Islet precursor cell (in vitro differentiated cells): ENCODE data around the gene LTC4S.

Source experiments
- DNase-seq: peaks from one replicate; pipeline ENCODE4 v3.0.0-alpha.2; 2018

Gene LTC4S

DNA sequence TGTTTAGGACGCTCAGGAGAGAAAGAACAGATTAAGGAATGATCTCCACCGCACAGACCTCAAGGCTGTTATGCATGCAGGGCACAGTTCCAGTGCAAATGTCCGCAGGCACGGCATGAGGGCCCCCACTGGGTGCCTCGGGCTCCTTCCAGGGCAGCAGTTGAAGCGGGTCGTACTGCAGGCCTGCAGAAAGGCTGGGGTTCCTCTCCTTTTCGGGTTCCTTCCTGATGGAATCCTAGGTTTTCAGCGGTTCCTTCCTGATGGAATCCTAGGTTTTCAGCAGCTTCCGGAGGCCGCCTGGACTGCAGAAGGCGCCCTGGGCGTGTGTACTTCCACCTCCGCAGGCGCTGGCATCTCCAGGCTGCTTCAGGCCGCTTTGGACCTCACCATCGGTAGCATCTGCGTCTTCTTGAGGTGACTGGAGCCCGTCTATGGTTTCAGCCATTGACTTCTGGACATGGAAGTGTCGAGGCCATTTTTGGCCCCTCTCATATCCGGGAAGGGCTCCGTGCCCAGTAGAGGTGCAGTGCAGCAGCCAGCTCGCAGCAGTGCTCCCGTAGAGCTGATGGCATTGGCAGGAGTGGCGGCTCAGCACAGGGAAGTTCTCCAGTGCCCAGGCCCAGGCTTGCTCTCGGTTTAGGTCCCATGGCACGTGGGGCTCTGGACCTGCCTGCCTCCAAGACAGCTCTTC, 18.5 kb downstream of the LTC4S start:
- no peak for DNase-seq

DNA sequence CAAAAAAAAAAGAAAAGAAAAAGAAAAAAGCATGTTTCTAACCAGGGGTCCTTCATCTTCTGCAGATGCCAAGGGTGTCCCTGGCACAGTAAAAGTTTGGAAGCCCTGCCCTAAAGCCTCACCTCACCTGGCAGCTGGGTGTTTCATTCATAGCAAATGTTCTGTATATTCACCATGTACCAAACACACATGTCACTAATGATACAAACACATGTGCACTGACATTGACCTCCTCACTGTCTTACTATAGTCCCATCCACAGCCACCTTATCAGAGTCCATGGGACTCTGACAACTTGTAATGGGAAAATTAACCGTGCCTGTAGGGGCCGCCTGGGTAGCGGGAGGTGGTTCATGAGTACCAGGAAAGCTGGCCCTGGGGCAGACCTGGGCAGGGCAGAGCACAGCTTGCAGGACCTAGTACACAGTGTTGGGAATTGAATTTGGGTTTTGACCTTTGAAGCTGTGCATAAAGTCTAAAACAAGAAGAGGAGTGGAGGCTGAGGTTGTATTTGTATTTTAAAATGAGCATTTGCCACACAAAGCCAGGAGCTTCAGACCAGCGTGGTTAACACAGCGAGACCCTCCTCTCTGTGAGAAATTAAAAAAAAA, 19.3 kb downstream of the LTC4S start:
- DNase-seq, result no peak

DNA sequence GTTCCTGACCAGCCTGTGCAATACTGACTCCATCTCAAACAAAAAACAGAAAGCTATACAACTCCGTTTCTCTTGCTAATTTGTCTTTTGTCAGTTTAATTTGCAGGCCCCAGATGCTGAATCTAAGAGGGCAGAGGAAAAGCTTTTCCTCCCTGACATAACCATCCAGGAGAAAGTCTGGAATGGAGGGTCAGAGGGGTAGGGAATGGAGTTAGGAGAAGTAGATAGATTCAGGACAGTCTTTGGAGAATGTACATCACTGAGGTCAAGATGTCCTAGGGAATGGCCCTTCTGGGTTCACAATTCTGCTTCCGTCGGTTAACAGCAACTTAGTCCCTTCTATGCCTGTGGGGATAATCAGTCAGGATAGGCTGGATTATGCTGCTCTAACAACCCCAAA, 20.3 kb downstream of the LTC4S start:
- DNase-seq, result no peak

DNA sequence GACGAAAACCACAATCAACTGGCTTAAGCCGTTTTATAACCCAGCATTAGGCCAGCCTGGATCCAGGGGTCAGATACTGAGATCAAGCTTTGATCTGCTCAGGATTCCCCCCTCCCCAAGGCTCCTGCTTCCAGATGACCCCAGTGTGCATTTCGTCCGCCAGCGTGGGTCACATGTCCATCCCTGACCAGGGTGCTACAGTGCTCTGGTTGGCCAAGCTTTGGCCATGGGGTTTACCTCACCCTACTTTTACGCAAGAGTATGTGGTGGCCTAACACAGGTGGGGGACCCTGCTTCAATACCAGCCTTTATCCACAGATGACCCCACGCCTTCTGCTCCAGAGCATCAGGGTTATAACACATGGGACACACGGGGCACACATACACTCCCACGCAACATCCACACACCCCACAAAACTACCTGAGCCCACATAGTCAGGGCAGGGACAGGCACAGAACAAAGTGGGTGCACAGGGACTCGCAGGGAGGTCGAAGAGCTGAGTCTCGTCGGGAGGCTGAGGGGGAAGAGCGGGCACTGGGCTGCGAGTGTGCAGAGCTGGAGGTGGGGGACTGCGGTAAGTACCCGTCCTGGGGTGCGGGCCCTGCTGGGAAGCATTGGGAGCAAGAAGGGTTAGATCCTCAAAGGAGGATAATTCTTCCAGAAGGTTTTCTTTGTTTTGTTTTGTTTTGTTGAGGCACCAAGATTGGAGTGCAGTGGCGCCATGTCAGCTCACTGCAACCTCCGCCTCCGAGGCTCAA, 21.9 kb downstream of the LTC4S start:
- no peak for DNase-seq

DNA sequence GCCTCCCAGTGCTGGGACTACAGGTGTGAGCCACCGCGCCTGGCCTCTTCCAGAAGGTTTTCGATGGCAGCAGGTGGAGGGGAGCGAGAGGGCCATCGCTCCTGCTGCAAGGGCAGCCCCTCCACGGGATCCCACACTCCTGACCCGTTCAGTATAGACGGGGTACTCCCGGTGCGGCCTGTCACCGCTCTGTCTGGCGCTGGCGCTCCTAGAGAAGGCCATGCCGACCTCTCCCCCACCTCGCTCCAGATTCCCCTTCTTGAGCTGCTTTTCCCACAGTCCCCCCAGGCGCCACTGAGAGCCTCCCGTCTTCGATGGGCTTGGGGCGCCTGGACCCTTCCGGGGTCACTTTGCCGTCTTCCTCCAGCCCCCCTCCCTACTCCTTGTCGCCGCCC, 22.6 kb downstream of the LTC4S start:
- DNase-seq, result no peak

DNA sequence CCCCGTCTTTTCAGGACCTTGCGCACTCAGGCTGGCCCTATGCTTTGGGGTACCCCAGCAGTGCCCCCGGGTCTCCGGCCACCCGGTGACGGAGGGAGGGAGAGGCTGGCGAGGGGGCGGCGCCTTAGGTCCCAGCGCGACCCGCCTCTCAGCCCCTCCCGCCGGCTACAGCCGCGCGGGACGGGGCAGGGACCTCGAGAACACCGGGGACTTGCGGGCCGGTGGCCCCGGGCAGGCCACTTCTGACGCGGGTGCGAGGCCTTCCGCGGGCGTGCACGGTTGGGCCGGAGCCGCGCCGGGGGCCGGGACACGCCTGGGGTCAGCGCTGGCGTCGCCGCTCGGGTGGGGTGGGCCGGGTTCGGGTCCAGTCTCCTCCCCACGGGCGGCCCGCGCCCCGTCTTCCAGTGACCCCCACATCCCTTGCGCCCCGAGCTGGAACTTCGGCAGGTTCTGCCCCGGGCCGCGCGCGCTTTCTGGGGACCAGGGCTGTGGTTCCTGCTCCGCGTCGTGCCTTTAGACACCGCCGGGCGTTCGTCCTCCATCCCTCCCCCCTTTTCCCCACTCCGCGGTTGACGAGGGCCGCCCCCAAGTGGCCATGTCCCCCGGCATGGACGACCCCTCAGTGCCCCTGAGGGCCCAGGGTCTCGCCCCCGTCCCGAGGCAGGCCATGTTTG, 23.1 kb downstream of the LTC4S start:
- DNase-seq, result no peak

DNA sequence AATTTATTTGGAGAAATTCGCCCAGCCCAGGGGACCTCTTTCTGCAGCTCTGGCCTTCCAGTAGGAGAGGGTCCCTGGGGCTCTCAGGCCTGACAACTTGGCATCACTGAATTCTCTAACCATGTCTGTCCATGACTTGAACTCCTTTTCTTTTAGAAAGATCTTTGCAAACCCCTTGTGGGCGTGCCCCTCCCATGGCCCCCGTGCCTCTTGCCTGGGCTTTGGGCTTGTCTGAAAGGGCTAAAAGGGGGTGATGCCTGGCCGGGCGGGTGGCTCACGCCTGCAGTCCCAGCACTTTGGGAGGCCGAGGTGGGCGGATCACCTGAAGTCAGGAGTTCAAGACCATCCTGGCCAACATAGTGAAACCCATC, 23.7 kb downstream of the LTC4S start:
- no peak for DNase-seq

DNA sequence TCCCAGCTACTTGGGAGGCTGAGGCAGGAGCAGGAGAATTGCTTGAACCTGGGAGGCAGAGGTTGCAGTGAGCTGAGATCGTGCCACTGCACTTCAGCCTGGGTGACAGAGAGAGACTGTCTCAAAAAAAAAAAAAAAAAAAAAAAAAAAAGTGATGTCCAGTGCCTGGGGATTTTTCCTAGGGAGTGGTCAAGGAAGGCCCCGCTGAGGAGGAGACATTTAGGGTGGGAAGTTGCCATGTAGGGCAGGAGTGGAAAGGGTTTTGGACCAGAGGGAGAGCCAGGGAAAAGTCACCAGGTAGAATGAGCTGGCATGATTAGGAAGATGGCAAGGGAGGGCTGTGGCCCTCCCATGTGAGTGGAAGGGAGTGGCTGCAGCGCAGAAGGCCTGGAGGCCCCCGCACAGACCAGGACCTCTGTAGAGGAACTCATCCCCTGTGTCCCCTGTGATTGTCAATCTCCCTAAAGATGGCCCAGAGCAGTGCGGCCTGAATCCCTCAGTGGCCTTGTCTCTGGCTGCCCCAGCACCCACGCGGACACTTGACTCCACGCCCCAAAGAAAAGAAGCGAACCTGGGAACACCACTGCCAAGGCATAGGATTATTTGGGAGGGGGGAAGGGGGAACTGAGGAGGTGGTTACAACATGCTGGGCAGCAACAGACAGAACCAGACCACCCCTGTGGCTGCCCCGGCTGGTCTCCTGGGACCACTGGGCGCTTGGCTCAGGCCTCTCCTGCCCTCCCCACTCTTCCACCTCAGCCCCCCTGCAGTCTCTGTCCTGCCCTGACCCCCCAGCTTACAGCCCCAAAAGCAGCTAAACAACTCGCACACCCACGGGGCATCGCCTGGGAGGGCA, 24.3 kb downstream of the LTC4S start:
- DNase-seq, result no peak

DNA sequence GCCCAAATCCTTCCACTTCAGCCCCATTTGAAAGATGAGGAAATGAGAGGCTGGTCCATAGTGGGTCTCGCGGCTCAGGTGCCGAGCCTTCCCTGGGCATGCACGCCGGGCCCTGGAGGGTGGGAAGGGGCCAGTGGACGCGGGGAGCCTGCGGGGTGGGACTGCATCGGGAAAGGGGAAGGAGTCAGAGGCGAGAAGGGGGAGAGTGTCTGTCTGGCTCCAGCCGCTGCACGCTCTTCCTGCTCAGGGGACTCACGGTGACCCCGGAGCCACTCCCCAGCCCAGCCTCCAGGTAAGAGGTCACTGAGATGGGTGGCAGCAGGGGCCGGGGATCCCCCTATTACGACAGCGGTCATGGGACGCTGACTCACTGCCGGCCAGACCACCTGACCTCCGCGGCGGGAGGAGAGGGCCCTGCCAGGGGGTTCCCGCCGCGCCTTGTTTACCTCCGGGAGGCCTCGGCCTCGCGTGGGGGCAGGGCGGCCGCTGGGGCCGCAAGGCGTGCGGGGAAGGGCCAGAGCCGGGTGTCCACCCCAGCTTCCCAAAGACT, 25.0 kb downstream of the LTC4S start:
- peak; percentile 96 for DNase-seq

DNA sequence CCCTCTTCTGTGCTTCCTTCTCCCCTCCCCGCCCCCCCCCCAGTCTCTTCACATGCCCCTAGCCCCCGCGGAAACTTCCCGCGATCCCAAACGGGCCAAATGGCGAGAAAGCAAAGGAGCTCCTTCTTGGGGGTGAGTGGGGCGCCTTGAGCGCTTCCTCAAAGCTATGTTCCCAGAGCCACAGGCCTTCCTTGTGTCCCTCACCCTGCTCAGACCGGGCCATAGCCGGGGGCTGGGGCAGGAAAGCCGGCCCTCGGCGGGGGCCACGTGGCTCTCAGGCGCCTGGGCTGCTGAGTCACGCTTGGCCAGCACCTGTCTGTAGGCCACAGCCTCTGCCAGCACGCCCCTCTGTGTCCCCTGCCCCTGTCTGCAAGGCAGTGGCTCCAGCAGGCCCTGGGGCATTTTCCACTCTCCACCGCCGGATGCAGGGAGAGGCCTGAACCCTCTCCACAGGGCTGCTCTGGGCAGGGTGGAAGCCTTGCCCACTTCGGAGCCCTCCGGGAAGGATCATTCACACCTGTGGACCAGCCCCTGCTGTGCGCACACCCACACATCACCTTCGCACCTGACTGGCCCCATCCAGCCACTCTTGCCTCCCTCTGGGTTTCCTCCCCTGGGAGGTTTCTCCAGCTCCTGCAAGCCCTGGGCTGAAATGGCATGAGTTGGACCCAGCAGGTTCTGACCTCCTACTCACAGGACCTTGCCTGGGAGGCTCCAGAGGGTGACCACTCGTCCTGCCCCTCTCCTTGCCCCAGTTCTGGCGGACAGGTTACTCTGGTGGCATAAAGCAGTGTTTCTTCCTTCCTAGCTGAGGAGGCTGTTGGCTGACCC, 25.7 kb downstream of the LTC4S start:
- DNase-seq, result peak; percentile 98

DNA sequence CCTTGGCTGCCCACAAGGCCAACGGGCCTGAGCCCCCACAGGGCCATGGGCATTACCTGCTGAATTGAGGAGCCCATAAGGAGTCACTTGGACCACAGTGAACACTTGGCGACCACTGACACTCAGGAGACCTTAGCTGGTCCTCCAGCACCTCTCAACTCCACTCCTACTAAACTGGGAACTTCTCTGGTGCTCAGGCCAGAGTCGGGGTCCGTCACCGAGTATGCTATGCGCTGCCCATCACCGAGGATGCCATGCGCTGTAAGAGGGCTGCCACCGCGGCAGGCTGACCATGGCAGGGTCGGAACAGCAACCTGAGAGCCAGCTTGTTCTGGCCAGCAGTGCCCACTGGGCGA, 26.3 kb downstream of the LTC4S start:
- DNase-seq, result no peak

DNA sequence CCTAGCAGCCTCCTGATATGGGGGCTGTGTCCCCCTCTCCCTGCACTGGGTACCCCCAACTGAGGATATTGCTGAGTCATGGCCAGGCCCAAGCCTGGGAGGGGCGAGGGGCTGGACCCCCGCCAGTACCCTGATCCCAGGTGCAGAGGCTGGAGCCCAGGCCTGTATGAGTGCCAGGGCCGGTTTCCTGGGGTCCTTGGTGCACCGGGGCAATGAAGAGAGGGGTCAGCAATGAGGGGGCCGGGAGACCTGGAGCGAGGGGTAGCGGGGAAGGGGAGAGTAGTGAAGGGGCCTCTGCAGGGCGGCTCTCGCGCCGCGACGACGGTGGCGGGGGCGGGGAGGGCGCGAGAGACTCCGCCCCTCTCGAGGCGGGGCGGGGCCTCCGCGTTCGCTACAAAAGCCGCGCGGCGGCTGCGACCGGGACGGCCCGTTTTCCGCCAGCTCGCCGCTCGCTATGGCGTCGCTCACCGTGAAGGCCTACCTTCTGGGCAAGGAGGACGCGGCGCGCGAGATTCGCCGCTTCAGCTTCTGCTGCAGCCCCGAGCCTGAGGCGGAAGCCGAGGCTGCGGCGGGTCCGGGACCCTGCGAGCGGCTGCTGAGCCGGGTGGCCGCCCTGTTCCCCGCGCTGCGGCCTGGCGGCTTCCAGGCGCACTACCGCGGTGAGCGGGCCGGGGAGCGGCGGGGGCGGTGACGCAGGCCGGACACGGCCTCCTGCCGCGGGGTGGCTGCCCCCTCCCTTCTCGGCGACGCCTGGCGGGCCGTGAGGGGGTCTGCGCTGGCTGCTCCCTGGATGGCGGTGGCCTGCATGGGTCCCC, 26.9 kb downstream of the LTC4S start, which contains the start of gene SQSTM1:
Gene SQSTM1 (plus strand): TSS at position 423 of the 815 bp plus-strand sequence. CDS start 32 bp downstream, at position 455.
- peak; percentile 83 for DNase-seq

DNA sequence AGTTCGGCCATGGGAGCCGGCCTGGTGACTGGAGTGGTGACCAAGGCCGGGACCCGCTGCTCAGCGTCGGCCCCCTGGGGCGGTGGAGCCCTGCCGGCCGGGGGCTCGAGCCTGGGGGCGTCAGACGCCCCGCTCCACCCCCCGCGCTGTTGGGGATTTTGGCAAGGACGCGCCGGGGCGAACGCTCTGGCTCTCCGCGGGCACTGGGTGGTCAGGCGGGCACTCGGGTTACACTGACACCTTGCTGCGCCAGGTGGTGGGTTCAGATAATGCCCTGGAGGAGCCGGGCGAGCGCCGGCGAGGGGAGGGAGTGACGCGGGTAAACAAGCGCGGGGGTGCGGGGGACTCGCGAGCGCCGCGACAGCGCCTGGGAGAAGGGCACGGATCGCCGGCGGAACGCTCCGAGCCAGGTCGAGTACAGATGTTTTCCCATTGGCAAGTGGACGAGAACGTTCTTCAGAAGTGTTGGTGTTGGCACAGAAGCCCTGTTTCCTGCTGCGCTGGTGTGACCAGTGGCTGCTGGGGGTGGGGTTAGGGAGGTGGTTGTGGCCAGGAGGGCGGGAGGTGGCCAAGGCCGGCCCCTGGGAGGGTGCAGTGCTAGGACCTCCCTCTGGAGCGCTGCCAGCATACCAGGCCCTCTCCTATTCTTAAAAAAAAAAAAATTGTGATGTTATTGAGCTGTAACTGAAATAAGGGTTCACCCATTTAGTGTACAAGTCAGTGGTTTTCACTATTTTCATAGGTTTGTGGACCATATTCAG, 27.7 kb downstream of the LTC4S start:
- DNase-seq, result peak; percentile 94

DNA sequence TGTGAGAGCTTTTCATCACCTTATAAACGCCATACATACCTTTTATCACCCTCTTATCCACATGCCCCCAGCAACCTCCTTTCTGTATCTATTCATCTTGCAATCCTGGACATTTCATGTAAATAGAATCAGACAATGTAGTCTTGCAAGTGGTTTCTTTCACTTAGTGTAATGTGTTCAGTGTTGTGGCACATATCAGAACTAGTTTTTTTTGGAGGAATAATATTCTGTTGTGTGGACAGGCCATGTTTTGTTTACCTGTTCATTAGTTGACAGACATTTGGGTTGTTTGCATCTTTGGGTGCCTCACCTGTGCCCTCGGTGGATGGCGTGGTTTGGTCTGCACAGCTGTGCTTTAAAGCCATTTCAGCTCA, 28.3 kb downstream of the LTC4S start:
- DNase-seq, result no peak

DNA sequence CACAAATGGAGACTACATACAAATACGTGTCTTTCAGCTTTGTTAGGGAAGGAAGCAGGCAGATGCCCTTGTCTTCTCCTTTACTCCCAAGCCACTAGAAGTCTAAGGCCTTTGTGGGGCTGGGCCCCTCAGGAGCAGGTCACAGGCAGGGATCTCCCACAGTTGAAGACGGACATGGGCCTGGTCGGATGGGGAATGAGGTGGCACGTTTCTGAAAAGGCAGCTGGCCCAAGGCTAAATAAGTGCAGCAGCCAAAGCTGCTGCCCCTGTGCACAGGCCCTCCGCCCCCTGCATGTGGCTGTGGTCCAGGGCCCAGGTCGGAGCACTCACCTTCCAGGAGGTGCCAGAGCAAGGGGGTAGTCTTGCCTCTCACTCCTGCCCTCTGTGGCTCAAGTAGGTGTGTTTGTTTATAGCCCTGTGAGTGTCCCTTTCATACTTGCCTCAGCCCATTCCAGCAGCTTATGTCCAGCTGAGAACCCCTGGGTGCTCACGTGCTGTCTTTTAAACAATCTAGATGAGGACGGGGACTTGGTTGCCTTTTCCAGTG, 28.7 kb downstream of the LTC4S start:
- no peak for DNase-seq

DNA sequence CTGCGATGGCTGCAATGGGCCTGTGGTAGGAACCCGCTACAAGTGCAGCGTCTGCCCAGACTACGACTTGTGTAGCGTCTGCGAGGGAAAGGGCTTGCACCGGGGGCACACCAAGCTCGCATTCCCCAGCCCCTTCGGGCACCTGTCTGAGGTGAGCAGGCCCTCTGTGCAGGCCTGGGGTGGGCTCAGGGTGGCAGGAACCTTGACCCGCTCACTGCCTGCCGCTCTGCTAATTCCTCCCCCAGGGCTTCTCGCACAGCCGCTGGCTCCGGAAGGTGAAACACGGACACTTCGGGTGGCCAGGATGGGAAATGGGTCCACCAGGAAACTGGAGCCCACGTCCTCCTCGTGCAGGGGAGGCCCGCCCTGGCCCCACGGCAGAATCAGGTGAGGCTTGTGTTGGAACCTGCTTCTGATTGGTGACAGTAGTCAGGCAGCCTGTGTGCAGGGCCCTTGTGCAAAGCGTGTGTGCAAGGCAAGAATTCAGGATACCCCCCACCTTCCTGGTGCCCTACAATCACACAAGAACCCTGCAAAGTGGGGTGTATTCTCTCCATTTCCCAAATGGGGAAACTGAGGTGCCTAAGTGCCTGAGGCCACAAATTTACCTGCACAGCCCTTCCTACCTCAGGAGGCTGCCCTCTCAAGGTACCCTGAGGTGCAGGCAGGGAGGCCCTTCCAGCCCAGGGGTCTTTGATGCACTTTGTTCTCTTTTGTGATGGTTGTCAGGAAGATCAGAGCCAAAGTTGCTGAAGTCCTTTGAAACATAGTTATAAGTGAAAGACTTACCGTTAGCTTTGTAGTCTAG, 30.4 kb downstream of the LTC4S start:
- no peak for DNase-seq

DNA sequence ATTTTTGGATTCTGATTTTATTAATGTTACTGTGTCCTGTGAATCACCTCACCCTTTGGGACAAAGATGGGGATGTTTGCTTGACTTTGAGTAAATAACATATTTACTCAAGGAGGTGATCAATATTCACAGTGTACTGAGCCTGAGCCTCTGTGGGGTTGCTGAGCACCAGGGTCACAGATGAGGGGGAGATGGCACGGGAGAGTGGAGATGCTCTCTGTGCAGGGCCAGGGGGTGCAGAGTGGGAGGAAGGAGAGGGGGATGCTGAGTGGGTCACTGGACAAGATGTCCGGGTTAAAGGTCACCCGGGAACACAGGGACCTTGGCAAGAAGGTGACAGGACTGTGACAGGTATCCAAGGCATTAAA, 30.9 kb downstream of the LTC4S start:
- no peak for DNase-seq

DNA sequence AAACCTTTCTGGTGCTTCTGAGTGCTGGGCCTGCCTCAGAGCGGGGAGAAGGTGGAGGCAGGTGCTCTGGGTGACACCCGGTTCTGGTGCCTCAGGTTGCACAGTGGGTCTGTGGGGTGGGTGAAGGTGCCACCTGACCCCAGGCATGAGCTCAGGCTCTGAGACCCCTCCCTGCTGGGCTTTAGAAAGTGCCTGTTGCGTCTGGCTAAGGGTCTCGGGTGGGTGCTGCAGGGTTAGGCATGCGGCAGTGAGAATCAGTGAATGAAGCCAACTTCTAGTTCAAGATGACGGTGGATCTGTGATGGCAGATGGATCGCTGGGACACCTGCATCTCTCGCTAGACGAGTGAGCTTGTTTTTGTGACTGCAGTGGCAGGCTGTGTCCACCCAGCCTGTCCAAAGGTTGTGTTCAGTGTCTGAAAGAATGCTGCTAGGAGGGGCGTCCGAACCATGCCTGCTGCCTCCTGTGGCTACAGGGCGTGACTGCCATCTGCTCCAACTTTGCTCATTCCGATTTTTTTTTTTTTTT, 31.9 kb downstream of the LTC4S start:
- DNase-seq, result peak; percentile 58
